Panc1 (cell line): ENCODE measurements around the gene ABCB6. TPM values are rescaled to one million over a fixed set of nuclear protein-coding genes. Genes with fewer than 3 reads are reported as not detected.

ENCODE experiments used
- ATAC-seq: fragments of 200-7000 bp; cut with Tn5 transposase; 2 replicates; pipeline ENCODE4 v1.9.1; 2020; ENCODE audit warnings: mild to moderate bottlenecking, moderate library complexity
- BruUV-seq: library from RNA; stranded (reverse); fragments of 400-500 nt; replicated peaks from 2 replicates; lab custom pipeline; 2021; lab: Mats Ljungman, UMichigan
- CTCF ChIA-PET: fragments of 300-600 bp; sonication (Branson Sonifier 250); formaldehyde crosslinking; loops from one replicate; lab custom pipeline; 2022; ENCODE audit warnings: antibody characterized with exemption; lab: Charles Lee
- POLR2A ChIA-PET: fragments of 300-600 bp; sonication (Branson Sonifier 250); formaldehyde crosslinking; loops from one replicate; lab custom pipeline; 2022; ENCODE audit warnings: antibody characterized with exemption; lab: Charles Lee
- DNase-seq: peaks from one replicate; pipeline ENCODE4 v3.0.0-alpha.2; 2010; ENCODE audit warnings: low read depth, low spot score
- H3K27ac ChIP-seq: 2 replicates; pipeline ENCODE4 v1.5.1; 2011; ENCODE audit warnings: mild to moderate bottlenecking, low read length, inconsistent platforms
- H3K27me3 ChIP-seq: fragments of 200-500 bp; sonication (Bioruptor generic); 2 replicates; pipeline ENCODE4 v1.6.0; 2014; ENCODE audit warnings: low read length, inconsistent platforms; ENCODE audit not compliant: control insufficient read depth, insufficient read depth
- H3K36me3 ChIP-seq: fragments of 200-500 bp; sonication (Bioruptor generic); 2 replicates; pipeline ENCODE4 v1.5.1; 2014; ENCODE audit warnings: inconsistent platforms, mild to moderate bottlenecking, low read length, moderate library complexity; ENCODE audit not compliant: control insufficient read depth, insufficient read depth
- H3K4me1 ChIP-seq: 2 replicates; pipeline ENCODE4 v1.5.1; 2011; ENCODE audit warnings: inconsistent platforms, mild to moderate bottlenecking, low read length, moderate library complexity; ENCODE audit not compliant: control insufficient read depth, insufficient read depth
- H3K4me3 ChIP-seq, 2 experiments: 2 replicates each; pipeline ENCODE4 v1.5.1; 2011 to 2012; ENCODE audit warnings: low read depth in 2 of 2, low read length in 2 of 2, mild to moderate bottlenecking in 2 of 2, inconsistent platforms in 1 of 2, moderate library complexity in 1 of 2
- H3K9me3 ChIP-seq: fragments of 200-500 bp; sonication (Bioruptor generic); 2 replicates; pipeline ENCODE4 v1.5.1; 2014; ENCODE audit warnings: low read depth, mild to moderate bottlenecking, inconsistent platforms, low read length, moderate library complexity; ENCODE audit not compliant: control insufficient read depth, insufficient read depth
- POLR2AphosphoS5 ChIP-seq: IDR thresholded peaks from 2 replicates; pipeline ENCODE4 v1.6.1; 2012; ENCODE audit warnings: mild to moderate bottlenecking, low read depth, low read length, moderate library complexity
- SIN3A ChIP-seq: IDR thresholded peaks from 2 replicates; pipeline ENCODE4 v1.6.1; 2012; ENCODE audit warnings: low read depth, mild to moderate bottlenecking, low read length, moderate library complexity, borderline replicate concordance; ENCODE audit not compliant: insufficient read depth
- TCF7L2 ChIP-seq: IDR thresholded peaks from 2 replicates; pipeline ENCODE4 v1.6.1; 2011; ENCODE audit warnings: mild to moderate bottlenecking, low read depth, low read length, inconsistent platforms
- in situ Hi-C: cut with HindIII; loops from 2 replicates; pipeline ENCODE4 v1.10.0; 2016; ENCODE audit warnings: low sequenced_read_pairs, low pct_unique_long_range_greater_than_20kb
- intact Hi-C: fragments of 100-400 bp; cut with micrococcal nuclease; formaldehyde crosslinking; loops from one replicate; pipeline ENCODE4 v1.10.0; 2022; ENCODE audit not compliant: unreplicated experiment
- total RNA-seq: library from RNA; stranded (reverse); gene quantifications from one replicate; pipeline ENCODE4 v1.2.1, GENCODE V29; 2021; ENCODE audit not compliant: unreplicated experiment
- TF ChIP-seq, protein P1 (sequence below), 2 experiments: IDR thresholded peaks; 2 replicates each; pipeline ENCODE4 v1.6.1; 2011 to 2012; ENCODE audit warnings: low read depth in 2 of 2, control low read depth in 1 of 2, low read length in 1 of 2, mild to moderate bottlenecking in 1 of 2, moderate library complexity in 1 of 2; ENCODE audit not compliant: insufficient read depth in 1 of 2
- TF ChIP-seq, protein P2 (sequence below): fragments of 450-650 bp; IDR thresholded peaks from 2 replicates; pipeline ENCODE4 v1.5.1; 2017; ENCODE audit warnings: mild to moderate bottlenecking

The ABCB6 gene
- total RNA-seq, 1 experiment from 2014 or later = 19.0 TPM

GRCh38 chr2:219228911-219229304 is 10.2 kb upstream of the ABCB6 start:
- no peak for TF ChIP-seq TCF7L2
- TF ChIP-seq SIN3A = no peak
- TF ChIP-seq, protein P1, sequence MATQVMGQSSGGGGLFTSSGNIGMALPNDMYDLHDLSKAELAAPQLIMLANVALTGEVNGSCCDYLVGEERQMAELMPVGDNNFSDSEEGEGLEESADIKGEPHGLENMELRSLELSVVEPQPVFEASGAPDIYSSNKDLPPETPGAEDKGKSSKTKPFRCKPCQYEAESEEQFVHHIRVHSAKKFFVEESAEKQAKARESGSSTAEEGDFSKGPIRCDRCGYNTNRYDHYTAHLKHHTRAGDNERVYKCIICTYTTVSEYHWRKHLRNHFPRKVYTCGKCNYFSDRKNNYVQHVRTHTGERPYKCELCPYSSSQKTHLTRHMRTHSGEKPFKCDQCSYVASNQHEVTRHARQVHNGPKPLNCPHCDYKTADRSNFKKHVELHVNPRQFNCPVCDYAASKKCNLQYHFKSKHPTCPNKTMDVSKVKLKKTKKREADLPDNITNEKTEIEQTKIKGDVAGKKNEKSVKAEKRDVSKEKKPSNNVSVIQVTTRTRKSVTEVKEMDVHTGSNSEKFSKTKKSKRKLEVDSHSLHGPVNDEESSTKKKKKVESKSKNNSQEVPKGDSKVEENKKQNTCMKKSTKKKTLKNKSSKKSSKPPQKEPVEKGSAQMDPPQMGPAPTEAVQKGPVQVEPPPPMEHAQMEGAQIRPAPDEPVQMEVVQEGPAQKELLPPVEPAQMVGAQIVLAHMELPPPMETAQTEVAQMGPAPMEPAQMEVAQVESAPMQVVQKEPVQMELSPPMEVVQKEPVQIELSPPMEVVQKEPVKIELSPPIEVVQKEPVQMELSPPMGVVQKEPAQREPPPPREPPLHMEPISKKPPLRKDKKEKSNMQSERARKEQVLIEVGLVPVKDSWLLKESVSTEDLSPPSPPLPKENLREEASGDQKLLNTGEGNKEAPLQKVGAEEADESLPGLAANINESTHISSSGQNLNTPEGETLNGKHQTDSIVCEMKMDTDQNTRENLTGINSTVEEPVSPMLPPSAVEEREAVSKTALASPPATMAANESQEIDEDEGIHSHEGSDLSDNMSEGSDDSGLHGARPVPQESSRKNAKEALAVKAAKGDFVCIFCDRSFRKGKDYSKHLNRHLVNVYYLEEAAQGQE (IDR thresholded peaks at IDR 0.05; ENCODE audit: insufficient read depth in 1 of 2, low read depth in 2 of 2, low read length in 1 of 2) = no peak
- TF ChIP-seq, protein P2, sequence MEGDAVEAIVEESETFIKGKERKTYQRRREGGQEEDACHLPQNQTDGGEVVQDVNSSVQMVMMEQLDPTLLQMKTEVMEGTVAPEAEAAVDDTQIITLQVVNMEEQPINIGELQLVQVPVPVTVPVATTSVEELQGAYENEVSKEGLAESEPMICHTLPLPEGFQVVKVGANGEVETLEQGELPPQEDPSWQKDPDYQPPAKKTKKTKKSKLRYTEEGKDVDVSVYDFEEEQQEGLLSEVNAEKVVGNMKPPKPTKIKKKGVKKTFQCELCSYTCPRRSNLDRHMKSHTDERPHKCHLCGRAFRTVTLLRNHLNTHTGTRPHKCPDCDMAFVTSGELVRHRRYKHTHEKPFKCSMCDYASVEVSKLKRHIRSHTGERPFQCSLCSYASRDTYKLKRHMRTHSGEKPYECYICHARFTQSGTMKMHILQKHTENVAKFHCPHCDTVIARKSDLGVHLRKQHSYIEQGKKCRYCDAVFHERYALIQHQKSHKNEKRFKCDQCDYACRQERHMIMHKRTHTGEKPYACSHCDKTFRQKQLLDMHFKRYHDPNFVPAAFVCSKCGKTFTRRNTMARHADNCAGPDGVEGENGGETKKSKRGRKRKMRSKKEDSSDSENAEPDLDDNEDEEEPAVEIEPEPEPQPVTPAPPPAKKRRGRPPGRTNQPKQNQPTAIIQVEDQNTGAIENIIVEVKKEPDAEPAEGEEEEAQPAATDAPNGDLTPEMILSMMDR = no peak
- no peak for TF ChIP-seq POLR2AphosphoS5
- in situ Hi-C loops = no loop called here
- ChIA-PET CTCF (no interaction called here), POLR2A (interaction anchor here (0.6 to 2.1 kb wide), 2 partner anchors 16 to 52 kb away, joined by 6 to 11 read pairs; partner anchors contain the start of genes CNPPD1, GLB1L and STK16)
- peaks cover 13% of the 10 kb centered on the region; the same call in 1 of the 2 replicates for H3K36me3 ChIP-seq
- peak overlapping the region; percentile 98 to 99 for H3K4me3 ChIP-seq
- peaks cover 8% of the 10 kb centered on the region for H3K4me1 ChIP-seq
- ATAC-seq = peak; percentile 43
- peak overlapping the region; percentile 91 for H3K27ac ChIP-seq
- DNase-seq = no peak
- no TSS peak for BruUV-seq
- H3K27me3 ChIP-seq = no peaks in the 10 kb centered on the region
- H3K9me3 ChIP-seq = no peaks in the 10 kb centered on the region
- intact Hi-C loops = no loop called here

DNA sequence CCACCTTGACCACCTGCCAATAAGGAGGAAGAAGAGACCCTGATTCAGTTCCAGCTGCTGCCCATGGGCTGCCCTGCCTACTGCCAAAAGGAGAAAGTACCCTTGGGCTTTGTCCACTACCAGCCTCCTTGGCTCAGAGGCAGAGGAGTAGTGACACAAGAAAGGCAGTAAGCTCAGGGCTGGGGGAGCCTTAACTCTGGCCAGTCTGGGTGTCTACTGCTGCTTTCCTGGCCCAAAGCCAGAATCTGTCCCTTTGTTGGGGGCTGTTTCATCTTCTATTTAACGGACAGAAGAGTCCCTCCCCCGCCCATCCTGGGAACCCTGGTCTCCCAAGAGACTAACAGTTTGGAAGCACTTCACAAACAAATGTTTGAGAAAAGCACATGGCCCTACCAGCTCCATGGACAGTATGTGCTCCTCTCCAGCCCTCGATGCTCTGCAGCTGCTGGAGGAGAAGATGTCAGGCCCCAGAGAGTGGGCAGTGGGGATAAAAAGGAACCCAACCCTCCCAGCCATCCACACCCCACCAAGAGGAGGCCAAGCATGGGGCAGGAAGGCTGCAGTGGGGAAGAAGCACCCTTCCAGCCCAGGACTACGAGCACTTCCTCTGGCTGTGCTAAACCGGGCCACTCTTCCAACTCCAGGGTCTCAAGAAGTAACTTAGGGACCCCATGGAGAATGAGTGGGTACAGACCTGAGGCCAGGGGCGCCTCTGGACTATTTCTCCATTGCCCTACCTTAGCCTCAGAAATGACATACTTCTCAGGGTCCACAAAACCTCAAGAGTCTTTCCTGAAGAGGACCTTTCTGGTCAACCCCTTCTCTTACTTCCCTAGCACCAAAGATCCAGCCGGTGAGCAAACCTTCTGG is 9.5 kb upstream of the ABCB6 start:
- Histone ChIP-seq H3K9me3 (no peaks in the 10 kb centered on the region), H3K27ac (peak overlapping the region; percentile 91), H3K4me1 (peaks cover 8% of the 10 kb centered on the region), H3K4me3 (peak overlapping the region; percentile 98 to 99), H3K27me3 (no peaks in the 10 kb centered on the region), H3K36me3 (peaks cover 13% of the 10 kb centered on the region; the same call in 1 of the 2 replicates)
- intact Hi-C loops (no loop called here), in situ Hi-C loops (no loop called here)
- TF ChIP-seq, protein P1 (IDR thresholded peaks at IDR 0.05; ENCODE audit: insufficient read depth in 1 of 2, low read depth in 2 of 2, low read length in 1 of 2) = no peak
- POLR2A ChIA-PET = interaction anchor here (0.6 to 2.1 kb wide), 2 partner anchors 17 to 52 kb away, joined by 6 to 11 read pairs; partner anchors contain the start of genes CNPPD1, GLB1L and STK16
- DNase-seq (no peak), ATAC-seq (no peak)
- no TSS peak for BruUV-seq
- CTCF ChIA-PET = no interaction called here
